Uterus (tissue), 4 donors: Measurements from ENCODE around the gene COL4A2. TPM values are rescaled to one million over a fixed set of nuclear protein-coding genes. Genes with fewer than 3 reads are reported as not detected.

Experiments used
- DNase-seq, 2 donors: peaks; one replicate each; pipeline ENCODE4 v3.0.0-alpha.2; 2019 to 2020
- H3K27ac ChIP-seq, 2 donors: fragments of 200-600 bp; sonication (generic); 1 replicate in 1 of 2; 2 replicates in 1 of 2; pipeline ENCODE4 v1.5.1; 2016 to 2018
- H3K27me3 ChIP-seq, 2 donors: fragments of 200-600 bp; sonication (generic); one replicate each; pipeline ENCODE4 v1.5.1; 2018 to 2019; ENCODE audit warnings: control low read depth in 1 of 2
- H3K36me3 ChIP-seq, 2 donors: fragments of 200-600 bp; sonication (generic); one replicate each; pipeline ENCODE4 v1.5.1; 2019; ENCODE audit warnings: control low read depth in 1 of 2
- H3K4me1 ChIP-seq, 2 donors: fragments of 200-600 bp; sonication (generic); one replicate each; pipeline ENCODE4 v1.5.1; 2018 to 2019; ENCODE audit warnings: control low read depth in 1 of 2
- H3K4me3 ChIP-seq, 2 donors: fragments of 200-600 bp; sonication (generic); 1 replicate in 1 of 2; 2 replicates in 1 of 2; pipeline ENCODE4 v1.5.1; 2018 to 2019; ENCODE audit warnings: mild to moderate bottlenecking in 1 of 2
- H3K9me3 ChIP-seq, 2 donors: fragments of 200-600 bp; sonication (generic); one replicate each; pipeline ENCODE4 v1.5.1; 2019; ENCODE audit warnings: control low read depth in 1 of 2
- CTCF ChIP-seq, 4 experiments: fragments of 200-600 bp in 2 of 4; fragments of 450-650 bp in 2 of 4; sonication (generic) in 2 of 4; IDR thresholded peaks; one replicate each; pipeline ENCODE4 v1.5.1; 2016 to 2019; ENCODE audit warnings: antibody characterized with exemption in 4 of 4, mild to moderate bottlenecking in 2 of 4, moderate library complexity in 1 of 4
- POLR2A ChIP-seq, 2 donors: fragments of 450-650 bp; IDR thresholded peaks; one replicate each; pipeline ENCODE4 v1.6.1; 2016; ENCODE audit warnings: antibody characterized with exemption in 2 of 2, mild to moderate bottlenecking in 1 of 2, moderate library complexity in 1 of 2
- intact Hi-C: fragments of 100-400 bp; cut with DNase I; formaldehyde crosslinking; loops from one replicate; pipeline ENCODE4 v1.15.1; 2023; ENCODE audit warnings: low total_unique reads
- total RNA-seq, 4 donors: library from RNA; depleted of rRNA in 3 of 4; stranded (reverse); fragments of >200 nt in 3 of 4; gene quantifications; one replicate each; pipeline versions ENCODE4 v1.1.0 to v1.2.4, GENCODE V29; 2014 to 2023
- donor health status: DM: yes; HTN: yes; CAD: no.

Gene COL4A2
- total RNA-seq, 4 donors from 2014 or later: 157 to 606 (median 284) TPM

GRCh38 chr13:110332750-110333149 lies 25.7 kb downstream of the COL4A2 start:
- H3K9me3 ChIP-seq: no peaks in the 10 kb centered on the region
- TF ChIP-seq CTCF (IDR thresholded peaks at IDR 0.05): no peak
- no peak for TF ChIP-seq POLR2A (IDR thresholded peaks at IDR 0.05)
- peak overlapping the region in 1 of 2 donors; percentile 96 for H3K27ac ChIP-seq
- intact Hi-C loops: no loop called here
- H3K4me3 ChIP-seq: no peak overlapping the region
- H3K4me1 ChIP-seq: peaks cover 16 to 18% of the 10 kb centered on the region in 2 donors
- no peaks in the 10 kb centered on the region for H3K36me3 ChIP-seq
- no peak for DNase-seq
- no peaks in the 10 kb centered on the region for H3K27me3 ChIP-seq

GRCh38 chr13:110333837-110334236 lies 26.8 kb downstream of the COL4A2 start:
- no peak for DNase-seq
- TF ChIP-seq POLR2A (IDR thresholded peaks at IDR 0.05): no peak
- no peak for TF ChIP-seq CTCF (IDR thresholded peaks at IDR 0.05)
- Histone ChIP-seq H3K4me1 (peaks cover 18 to 22% of the 10 kb centered on the region in 2 donors), H3K27me3 (no peaks in the 10 kb centered on the region), H3K36me3 (no peaks in the 10 kb centered on the region), H3K9me3 (no peaks in the 10 kb centered on the region), H3K27ac (peak overlapping the region; percentile 22 to 96), H3K4me3 (no peak overlapping the region)
- intact Hi-C loops: no loop called here

- no peaks in the 10 kb centered on the region for H3K36me3 ChIP-seq
- TF ChIP-seq CTCF (IDR thresholded peaks at IDR 0.05) (no peak), POLR2A (IDR thresholded peaks at IDR 0.05) (no peak)
- no peaks in the 10 kb centered on the region for H3K9me3 ChIP-seq
- intact Hi-C loops: no loop called here
- no peak for DNase-seq
- no peaks in the 10 kb centered on the region for H3K27me3 ChIP-seq
- no peak overlapping the region for H3K4me3 ChIP-seq
- H3K27ac ChIP-seq: peak overlapping the region; percentile 22 to 96
- peaks cover 20 to 23% of the 10 kb centered on the region in 2 donors for H3K4me1 ChIP-seq
These were observed 27.2 kb downstream of the COL4A2 start for GRCh38 chr13:110334256-110334655.

GRCh38 chr13:110334841-110335490 lies 27.9 kb downstream of the COL4A2 start:
- H3K9me3 ChIP-seq: no peaks in the 10 kb centered on the region
- TF ChIP-seq CTCF (IDR thresholded peaks at IDR 0.05): no peak
- TF ChIP-seq POLR2A (IDR thresholded peaks at IDR 0.05): no peak
- H3K4me3 ChIP-seq: no peak overlapping the region
- no peaks in the 10 kb centered on the region for H3K27me3 ChIP-seq
- DNase-seq: no peak
- peaks cover 21 to 26% of the 10 kb centered on the region in 2 donors for H3K4me1 ChIP-seq
- intact Hi-C loops: no loop called here
- H3K36me3 ChIP-seq: no peaks in the 10 kb centered on the region
- peak overlapping the region; percentile 92 to 96 for H3K27ac ChIP-seq

GRCh38 chr13:110336108-110336507 lies 29.0 kb downstream of the COL4A2 start:
- no peaks in the 10 kb centered on the region for H3K36me3 ChIP-seq
- intact Hi-C loops: no loop called here
- no peaks in the 10 kb centered on the region for H3K9me3 ChIP-seq
- no peaks in the 10 kb centered on the region for H3K27me3 ChIP-seq
- peaks cover 11 to 26% of the 10 kb centered on the region in 2 donors for H3K4me1 ChIP-seq
- DNase-seq: no peak
- H3K27ac ChIP-seq: peak overlapping the region; percentile 92 to 96
- H3K4me3 ChIP-seq: no peak overlapping the region
- no peak for TF ChIP-seq POLR2A (IDR thresholded peaks at IDR 0.05)
- TF ChIP-seq CTCF (IDR thresholded peaks at IDR 0.05): no peak
